NCI-H2107 (cell line): Measurements from ENCODE around the gene ERN1.

ENCODE experiments used
- DNase-seq: peaks from one replicate; lab custom pipeline; 2025; lab: John Stamatoyannopoulos, UW

ERN1 gene

DNA sequence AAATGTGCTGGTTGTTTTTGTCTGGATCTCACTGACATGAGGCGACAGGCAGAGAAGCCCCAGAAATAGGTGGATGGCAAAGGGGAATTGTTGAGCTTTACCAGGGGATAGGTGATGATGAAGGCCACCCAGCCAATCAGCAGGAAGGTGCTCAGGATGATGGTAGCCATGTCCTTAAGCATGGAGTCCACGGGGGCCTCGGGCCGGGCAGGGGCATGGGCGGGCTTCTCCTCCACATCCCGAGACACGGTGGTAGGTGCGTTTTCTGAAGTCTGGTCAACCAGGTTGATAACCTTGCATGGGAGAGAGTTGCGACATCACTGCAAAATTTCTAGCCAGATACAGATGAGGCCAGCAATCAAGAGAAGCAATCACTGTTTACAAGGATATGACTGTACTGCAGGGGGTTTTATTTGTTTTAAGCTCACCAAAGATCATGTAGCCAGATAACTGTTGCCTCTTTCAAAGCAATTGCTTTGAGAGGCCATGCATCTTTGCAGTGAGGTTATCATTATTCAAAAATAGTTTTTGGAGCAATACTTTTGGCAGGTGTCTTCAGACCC, 72.2 kb downstream of the ERN1 start:
- DNase-seq, result no peak

DNA sequence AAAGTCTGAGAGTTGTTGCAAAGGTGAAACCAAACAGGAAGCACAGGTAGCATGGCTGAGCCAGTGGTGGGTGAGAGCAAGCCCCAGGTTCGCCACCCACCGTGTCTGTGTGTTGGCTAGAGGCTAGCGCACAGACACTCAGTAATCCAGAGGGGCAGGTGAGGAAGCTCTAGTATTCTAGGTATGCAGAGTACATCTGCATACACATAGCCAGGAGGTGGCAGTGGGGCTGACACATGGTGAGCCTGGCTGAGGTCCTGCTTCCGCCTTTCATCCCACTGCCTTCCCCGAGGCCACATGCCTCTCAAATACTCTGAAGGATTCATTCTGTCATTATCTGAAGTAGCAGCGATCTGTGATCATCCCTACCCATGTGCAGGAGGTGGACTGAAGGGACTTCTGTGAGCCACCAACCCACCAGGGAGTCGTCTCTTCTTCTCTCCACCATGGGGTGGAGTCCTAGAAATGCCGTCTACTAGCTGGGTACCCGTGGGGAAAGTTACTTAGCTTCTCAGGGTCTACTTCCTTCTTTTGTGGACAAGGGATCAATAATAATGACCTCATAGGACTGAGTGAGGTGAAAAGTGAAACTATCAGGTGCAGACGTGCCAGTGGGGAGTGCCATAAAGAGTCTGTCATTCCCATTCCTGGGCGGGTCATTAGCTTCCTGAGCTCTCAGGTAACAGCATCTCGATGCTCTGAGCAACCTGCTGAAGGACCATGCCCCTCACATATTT, 73.5 kb downstream of the ERN1 start:
- DNase-seq, result peak; percentile 23

DNA sequence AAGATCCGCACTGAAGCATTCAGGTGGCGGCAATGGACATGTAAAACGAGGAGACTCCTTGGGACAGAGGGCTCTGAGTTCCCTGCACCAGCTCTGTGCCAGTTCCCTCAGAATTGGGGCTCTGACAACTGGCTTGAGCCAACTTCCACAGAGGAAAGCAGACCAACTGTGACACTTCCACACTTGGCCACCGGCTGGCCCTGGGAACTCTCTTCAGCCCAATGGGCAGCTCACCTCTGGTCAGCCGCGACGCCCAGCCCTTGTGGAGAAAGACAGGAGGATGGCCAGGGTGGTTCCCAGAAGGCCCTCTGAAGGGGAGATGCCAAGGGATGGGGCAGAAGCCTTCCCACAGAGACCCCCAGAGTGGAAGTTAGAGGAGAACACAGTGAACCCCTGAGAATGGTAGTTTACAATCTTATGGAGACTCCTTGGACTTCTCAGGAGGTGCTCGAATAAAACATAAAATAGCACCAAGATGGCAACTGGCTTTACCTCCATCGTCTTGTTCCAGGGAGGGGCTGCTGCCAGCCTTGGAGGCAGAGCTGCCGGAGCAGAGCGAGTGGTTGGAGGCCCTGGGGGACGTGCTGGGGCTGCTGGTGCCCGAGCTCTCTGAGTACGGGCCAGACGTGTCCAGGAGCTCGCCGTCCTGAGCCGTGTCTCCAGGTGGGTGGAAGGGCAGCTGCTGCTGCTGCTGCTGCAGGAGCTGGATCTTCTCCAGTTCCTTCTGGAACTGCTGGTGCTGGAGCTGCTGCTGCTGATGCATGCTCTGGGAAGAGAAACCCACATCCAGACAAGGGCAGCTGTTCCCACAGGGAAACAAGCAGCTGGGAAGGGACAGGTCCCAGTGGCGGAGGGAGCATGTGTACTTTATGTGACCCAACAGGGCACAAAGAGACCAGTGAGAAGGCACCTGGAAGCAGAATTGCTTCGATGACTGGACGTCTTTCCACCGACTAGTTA, 74.5 kb downstream of the ERN1 start:
- no peak for DNase-seq

DNA sequence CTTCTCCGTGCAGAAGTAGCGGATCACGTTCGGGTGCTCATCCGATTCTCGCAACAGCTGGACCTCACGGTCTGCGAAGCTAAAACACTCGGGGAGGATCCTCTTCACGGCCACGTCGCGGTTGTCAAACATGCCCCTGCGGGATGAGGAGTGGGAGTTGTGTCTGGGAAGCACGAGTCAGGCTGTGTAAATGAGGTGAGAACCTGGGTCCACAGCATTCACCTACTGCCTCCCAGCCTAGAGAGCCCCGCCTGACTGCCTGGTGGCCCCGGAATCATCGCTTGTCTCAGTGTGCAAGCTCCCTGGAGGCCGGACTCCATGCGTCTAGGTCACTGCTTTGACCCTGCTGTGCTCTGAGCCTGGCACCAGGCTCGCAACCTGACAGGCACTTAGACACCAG, 75.6 kb downstream of the ERN1 start:
- DNase-seq, result no peak

DNA sequence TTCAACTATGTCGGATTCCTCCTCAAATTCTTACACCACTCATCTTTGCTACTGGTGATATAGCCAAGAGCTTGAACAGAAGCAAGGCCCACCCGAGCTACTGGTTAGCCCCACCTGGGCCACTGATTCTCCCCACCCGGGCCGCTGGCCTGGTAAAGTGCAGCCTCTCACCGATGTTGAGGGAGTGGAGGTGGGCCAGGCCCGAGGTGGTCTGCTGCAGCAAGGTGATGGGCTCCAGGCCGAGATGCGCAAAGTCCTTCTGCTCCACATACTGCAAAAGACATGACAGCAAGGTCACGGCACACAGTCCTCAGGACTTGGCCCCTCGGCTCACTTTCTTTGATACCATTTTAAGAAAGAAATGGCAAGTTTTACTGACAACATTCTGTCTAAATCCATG, 76.8 kb downstream of the ERN1 start:
- DNase-seq, result no peak

DNA sequence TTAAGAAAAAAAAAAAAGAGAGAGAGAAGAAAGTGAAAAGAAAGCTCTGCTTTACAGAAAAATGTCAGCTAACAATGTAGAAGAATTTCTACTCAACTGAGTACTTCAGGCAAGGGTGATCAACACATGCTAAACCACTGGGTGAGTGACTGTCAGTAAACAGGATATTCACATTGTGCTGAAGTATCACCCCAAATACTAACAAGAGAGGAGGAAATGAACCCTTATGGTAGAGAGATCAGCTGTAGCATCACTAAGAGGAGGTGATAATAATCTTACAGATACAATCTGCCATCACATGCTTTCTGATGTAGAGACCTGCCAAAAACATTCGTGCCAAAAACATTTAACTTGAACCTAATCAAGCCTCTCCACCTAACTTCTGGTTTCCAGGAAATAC, 78.8 kb downstream of the ERN1 start:
- no peak for DNase-seq

DNA sequence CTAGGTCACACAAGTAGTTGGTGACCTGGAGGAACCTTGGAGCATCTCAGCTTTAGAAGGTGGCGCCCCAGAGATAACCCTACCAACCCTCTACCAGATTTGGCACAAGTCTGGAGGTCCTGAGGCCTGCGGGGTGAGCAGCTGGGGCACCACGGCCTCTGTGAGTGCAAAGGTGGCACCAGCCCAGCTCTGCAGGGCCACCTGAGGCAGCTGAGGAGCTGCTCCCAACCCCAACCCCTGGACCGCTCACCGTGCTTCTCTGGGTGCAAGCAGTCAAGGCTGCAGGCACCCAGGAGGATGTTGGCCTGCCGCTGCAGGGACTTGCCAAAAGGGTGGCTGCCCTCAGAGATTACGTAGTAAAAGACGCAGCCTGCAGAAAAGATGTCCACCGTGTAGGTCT, 81.1 kb downstream of the ERN1 start:
- no peak for DNase-seq

DNA sequence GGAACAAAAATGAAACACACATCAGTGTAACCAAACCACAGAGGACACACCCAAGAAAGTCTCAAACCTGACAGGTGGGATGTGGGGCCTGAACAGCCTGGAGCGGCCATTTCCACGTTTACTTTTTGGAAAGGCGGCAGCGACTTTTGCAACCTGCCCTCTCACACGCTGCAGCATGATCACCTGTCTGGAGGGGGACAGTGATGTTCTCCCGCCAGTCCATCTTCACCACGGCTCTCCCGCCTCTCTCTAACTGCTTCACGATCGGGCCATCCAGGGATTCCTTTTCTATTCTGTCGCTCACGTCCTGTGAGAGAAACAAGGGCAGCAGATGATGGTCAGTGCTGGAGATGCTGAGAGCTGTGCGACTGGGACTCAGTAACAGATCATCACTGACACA, 84.8 kb downstream of the ERN1 start:
- DNase-seq, result no peak

DNA sequence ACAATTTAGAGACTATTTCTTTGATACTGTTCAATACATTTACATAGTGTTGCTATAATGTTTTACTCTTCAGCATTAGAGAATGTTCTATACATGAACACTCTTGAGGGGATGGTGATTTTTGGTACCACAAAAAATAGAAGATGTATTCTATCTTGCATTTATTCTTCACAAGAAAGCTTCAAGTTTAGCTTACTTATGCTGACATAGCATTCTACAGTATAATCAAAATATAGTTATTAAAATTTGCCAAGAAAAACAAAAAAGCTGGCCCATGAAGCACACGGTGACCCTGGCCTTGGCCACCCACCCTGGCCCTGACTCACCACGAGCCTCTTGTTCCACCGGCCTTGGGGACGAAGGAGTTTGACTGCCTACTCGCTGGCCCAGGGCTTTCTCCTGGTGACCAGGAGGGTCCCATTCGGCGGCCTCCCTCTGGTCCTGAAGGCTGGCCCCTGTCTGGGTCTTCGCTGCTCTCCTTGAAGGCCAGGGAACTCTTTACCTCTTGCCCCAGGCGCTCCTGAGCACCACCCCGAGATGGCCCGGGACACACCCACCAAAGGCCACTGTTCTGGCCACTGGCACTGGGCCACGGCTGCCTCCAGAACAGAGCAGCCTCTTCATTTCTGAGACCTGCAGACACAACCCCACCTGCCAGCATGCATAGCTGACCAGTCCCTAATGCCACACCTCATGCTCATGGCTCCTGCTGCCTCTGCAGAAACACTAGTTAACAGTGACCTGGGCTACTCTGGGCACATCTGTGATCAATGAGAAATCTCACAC, 87.1 kb downstream of the ERN1 start:
- no peak for DNase-seq

DNA sequence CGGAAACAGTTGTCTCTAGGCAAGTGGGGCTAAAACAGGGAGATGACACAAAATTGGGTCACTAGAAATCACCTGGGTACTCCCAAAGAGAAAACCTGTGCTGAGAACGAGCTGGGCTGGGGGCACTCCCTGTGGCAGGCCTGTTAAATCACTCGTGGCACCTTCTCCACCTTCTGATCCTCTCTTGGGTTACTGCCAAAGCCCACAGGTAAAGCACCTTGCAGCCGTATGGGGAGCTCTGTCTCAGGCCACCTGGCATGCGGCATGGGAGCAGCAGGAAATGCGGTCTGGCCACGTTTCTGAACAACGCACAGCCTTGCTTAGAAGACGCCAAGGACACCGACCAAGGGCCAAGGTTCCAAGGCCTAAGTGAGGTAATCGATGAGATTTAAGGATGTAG, 88.0 kb downstream of the ERN1 start:
- no peak for DNase-seq

DNA sequence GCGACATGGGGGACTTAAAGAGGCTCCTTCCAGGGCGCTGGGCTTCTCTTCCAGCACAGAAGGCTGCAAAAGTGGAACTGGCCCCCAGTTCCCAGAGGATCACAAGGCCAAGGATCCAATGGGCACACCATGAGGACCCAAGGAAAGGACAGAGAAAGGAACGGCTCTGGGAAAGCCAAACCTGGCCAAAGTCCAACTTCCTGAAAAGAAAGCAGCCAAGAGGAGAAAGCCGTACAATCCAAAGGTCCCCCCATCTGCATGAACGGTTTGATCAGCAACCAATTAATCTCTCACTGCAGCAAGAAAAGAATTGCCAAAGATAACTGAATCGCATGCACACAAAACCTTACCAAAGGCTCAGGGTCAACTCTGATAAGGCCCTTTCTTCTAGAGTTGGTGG, 89.7 kb downstream of the ERN1 start:
- DNase-seq, result no peak

DNA sequence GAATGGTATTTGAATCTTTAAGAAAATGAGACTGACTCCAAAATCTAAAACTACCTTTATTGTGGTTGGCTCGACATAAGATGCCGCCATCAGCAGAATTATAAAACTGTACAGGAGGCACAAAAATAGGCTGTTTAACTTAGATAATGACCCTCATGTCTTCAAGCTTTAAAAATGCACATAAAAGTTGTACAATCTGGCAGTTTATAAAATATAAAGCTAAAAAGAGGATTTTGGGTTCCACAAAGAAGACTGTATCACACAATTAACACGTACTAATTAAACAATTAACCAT, 90.9 kb downstream of the ERN1 start:
- DNase-seq, result no peak

DNA sequence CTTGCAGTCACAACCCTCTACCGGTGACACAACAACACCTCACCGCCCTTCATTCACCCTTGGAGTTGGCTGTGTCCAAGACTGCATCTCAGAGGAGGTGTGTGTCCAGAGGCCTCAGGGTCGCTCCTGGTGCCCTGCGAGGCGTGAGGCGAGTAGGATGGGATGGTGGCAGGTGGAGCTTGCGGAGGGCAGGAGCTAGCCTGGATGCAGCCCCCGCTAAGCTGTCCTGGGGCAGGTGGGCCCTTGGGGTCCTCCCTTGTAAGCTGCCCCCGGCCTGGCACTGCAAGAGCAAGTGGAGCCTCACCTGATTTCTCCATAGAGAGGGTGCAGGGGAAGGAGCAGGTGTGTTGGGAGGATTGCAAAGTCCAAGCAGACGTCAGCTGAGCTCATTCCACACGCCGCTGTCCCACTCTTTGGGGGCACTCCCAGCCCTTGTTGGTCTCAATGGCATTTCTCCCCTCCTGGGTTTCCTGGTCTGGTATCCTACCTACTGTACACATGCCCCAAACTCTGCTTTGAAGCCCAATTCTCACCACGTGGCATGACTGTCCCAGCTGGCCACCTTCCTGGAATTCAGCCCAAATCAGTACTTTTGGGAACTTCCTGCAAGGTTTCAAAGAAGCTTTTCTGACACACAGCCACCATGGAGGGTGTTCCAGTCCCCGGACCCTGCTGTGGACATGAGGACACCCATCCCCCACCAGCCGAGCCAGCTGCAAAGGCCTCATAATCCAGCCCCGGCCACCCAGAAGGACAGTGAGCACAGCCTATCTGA, 91.4 kb downstream of the ERN1 start:
- DNase-seq, result no peak

DNA sequence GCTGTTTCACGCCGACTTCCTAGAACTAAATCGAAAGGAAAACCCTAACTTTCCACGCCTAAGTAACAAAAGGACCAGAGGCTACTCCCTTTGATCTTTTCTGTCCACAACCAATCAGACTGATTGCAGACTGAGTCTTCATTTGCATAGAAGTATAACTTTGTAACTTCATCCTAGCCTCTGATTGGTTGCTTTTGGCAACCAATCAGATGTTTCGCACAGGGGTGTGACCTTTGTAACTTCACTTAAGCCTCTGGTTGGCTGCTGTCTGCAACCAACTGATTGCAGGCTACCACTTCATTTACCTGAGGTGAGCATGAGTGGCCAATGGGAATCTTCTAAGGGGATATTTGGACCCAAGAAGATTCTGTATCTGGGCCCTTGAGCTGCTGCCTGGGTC, 92.1 kb downstream of the ERN1 start:
- DNase-seq, result no peak

DNA sequence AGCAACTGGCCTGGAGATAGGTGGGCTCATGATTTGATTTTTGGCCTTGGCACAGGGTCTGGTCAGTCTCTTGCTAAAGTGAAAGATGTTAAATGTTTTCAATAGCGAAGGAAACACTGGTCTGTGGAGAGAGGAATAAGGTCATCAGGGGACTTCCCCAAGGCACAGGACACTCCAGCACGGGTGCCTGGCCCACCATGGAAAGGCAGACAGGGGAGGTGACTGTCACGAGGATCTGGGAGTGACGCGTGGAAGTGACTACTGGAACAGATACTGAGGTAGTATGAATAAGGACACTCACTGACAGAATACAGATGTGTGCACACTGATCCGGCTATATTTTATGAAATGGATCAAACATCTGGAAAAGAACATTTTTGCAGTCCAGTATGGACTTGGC, 92.8 kb downstream of the ERN1 start:
- DNase-seq, result no peak

DNA sequence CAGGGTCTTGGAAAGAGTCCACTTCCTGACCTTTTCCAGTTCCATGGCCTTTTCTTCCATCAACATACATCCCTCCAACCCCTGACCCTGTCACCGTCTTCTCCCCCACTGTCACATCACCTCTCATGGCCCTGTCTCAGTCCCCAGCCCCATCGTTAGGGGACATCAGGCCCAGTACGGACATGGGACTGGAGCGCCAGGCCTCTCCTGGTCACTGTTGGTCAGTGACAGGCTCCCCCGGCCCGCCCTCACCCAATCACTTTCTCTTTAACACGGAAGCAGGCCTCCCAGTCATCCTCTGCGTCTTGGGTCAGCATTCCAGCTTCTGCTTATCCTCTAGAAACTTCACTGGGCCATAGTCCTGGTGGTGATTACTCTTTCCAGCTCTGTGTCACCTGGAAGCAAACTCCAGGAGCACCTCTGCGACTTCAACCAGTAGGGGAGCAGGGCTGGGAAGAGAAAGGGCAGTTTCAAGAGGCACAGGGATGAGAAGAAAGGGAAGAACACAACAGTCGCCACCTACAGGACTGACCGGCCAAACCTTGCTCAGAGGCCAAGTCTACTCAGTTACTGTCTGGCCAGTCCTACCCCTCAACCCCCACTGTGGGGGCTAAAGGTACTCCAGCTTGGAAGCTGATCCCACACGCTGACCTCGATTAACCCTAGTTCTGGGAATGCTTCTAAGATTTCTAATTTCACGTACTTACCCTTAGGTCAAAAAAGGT, 93.6 kb downstream of the ERN1 start:
- DNase-seq, result no peak

DNA sequence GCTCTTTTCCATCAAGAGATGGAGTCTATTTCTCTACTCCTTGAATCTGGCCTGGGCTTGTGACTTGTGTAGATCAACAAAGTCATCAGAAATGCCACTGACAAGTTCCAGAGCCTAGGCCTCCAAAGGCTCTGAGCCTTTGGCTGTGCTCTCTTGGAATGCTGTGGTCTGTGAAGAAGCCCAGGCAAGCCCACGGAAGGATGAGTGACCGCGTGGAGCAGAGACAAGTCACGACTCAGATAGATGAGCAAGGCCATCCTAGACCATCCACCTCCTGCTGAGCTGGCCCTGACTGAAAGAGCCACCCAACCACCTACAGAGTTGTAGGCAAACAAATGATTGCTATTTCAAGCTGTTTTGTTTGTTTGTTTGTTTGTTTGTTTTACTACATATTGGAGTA, 97.9 kb downstream of the ERN1 start:
- DNase-seq, result no peak

DNA sequence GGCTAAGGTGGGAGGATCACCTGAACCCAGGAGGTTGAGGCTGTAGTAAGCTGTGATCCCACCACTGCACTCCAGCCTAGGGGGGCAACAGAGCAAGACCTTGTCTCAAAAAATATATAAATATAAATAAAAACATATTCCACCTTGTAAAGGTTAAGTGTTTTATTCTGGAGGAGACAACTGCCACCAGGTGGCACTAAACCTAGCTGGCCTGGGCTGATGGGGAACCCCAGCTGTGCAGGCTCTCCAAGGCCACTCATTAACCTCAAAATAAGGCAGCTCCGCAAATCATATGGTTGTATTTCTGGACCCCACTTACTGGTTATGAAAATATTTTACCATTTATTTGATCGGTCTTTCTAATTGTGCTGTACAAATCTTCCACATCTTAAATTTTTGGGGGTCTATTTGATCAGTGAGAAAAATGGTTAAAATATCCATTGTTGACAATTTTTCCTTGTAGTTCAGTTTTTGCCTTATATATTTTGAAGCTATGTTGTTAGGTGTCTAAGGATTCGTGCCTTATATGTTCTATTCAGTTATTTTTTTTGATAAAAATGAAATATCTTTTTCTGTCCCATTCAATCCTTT, 101.0 kb downstream of the ERN1 start:
- DNase-seq, result peak; percentile 33

DNA sequence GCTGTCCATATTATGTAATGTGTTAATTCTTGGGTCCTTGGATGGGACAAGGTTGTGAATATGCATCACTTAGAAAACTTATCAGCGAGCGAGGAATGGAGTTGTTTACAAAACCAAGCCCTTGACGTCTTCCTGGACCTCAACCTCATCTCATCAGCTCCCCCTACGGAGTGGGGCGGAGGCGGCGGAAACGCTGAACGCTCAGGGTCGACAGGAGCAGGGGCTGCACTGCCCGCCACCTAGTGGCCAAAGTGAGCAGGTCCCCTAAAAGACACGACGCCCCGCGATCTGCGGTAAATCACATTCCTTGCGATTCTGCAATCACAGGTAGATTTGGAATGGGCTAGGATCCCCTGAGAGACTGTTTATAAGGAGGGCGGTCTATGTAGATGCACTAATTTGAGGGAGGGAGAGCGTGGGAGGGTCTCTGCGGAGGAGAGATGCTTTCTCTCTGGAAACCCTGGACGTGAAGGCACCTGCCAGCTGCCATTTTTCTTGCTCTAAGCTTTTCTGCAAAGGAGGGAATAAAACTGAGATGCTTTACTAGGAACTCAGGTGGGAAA, 104.1 kb downstream of the ERN1 start:
- peak; percentile 71 for DNase-seq
